ENCODE measurements around the gene SEC24A. TPM values are rescaled to one million over a fixed set of nuclear protein-coding genes. Genes with fewer than 3 reads are reported as not detected.
"Not testable (repeated sequence)": the region's sequence is repeated elsewhere in the genome, so short reads cannot be mapped to it uniquely, and the experiment has no call there.

The SEC24A gene
- total RNA-seq, 1 experiment from 2014 or later = 16.2 TPM

DNA sequence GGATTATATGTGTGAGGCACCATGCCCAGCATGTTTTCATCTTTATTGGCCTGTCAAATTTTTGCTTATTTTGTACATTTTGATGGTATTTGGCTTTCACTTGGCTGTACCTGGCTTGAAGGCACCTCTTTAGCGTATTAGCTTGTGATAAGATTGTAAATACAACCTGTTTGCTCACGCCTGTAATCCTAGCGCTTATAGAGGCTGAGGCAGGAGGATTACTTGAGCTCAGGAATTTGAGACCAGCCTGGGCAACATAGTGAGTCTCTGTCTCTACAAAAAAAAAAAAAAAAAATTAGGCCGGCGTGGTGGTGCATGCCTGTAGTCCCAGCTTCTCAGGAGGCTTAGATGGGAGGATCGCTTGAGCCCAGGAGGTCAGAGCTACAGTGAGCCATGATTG lies 11.3 kb downstream of the SEC24A start:
- peaks cover 52% of the 10 kb centered on the region for H3K79me2 ChIP-seq (ENCODE audit: low read depth)
- peaks cover 14% of the 10 kb centered on the region; the same call in 1 of the 2 replicates for H3F3A ChIP-seq (ENCODE audit: insufficient read depth, low read depth)
- no peak for DNase-seq
- no peak overlapping the region for H3K27ac ChIP-seq
- H3K4me1 ChIP-seq (replicated peaks; ENCODE audit: insufficient read depth) = no peaks in the 10 kb centered on the region
- ChIA-PET POLR2A (ENCODE audit: unreplicated experiment) (no interaction called here), CTCF (interaction anchor here (0.6 kb wide), 1 partner anchor 25 kb away, joined by 18 read pairs; no protein-coding TSS in a partner anchor)
- no peaks in the 10 kb centered on the region for H3K9me2 ChIP-seq (ENCODE audit: insufficient read depth)
- no peaks in the 10 kb centered on the region for H3K9me3 ChIP-seq (ENCODE audit: insufficient read depth, low read depth)
- H2AFZ ChIP-seq = no peak overlapping the region
- H4K20me1 ChIP-seq (ENCODE audit: insufficient read depth) = peaks cover 10% of the 10 kb centered on the region; the same call in 1 of the 2 replicates
- TF ChIP-seq, protein P1, sequence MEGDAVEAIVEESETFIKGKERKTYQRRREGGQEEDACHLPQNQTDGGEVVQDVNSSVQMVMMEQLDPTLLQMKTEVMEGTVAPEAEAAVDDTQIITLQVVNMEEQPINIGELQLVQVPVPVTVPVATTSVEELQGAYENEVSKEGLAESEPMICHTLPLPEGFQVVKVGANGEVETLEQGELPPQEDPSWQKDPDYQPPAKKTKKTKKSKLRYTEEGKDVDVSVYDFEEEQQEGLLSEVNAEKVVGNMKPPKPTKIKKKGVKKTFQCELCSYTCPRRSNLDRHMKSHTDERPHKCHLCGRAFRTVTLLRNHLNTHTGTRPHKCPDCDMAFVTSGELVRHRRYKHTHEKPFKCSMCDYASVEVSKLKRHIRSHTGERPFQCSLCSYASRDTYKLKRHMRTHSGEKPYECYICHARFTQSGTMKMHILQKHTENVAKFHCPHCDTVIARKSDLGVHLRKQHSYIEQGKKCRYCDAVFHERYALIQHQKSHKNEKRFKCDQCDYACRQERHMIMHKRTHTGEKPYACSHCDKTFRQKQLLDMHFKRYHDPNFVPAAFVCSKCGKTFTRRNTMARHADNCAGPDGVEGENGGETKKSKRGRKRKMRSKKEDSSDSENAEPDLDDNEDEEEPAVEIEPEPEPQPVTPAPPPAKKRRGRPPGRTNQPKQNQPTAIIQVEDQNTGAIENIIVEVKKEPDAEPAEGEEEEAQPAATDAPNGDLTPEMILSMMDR (conservative IDR thresholded peaks at IDR 0.05) = no peak
- no peak for TF ChIP-seq EZH2 (IDR thresholded peaks at IDR 0.05; ENCODE audit: low read depth)
- no peaks in the 10 kb centered on the region for H3K27me3 ChIP-seq (ENCODE audit: insufficient read depth, low read depth)
- intact Hi-C loops (cut with micrococcal nuclease; ENCODE audit: unreplicated experiment) = no loop called here
- BruUV-seq (replicated peaks) = no TSS peak
- peaks cover 4% of the 10 kb centered on the region; the same call in 1 of the 2 replicates for H3K36me3 ChIP-seq (ENCODE audit: low read depth)
- no peak overlapping the region for H3K4me3 ChIP-seq
- no peak overlapping the region for H3K4me2 ChIP-seq

DNA sequence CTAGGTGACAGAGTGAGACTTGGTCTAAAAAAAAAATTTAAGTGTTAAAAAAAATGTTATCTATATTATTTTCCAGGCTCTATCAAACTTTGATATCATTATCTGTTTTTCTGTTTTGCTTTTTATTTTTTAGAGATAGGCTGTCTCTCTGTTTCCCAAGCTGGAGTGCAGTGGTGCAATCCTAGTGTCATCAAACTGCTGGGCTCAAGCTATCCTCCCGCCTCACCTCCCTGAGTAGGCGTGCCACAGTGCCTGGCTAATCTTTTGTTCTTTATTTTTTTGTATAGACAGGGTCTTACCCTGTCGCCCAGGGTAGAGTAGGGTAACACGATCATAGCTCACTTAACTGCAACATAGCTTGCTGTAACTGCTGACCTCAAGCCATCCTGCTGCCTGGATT lies 14.4 kb downstream of the SEC24A start:
- Histone ChIP-seq H3K9me3 (ENCODE audit: insufficient read depth, low read depth) (no peaks in the 10 kb centered on the region), H3K36me3 (ENCODE audit: low read depth) (0 out of 2 replicates have a peak, but pooled peaks cover 4% of the 10 kb centered on the region), H3F3A (ENCODE audit: insufficient read depth, low read depth) (peaks cover 14% of the 10 kb centered on the region; the same call in 1 of the 2 replicates), H3K4me2 (no peak overlapping the region), H3K79me2 (ENCODE audit: low read depth) (peaks cover 25% of the 10 kb centered on the region), H4K20me1 (ENCODE audit: insufficient read depth) (peaks cover 8% of the 10 kb centered on the region; the same call in 1 of the 2 replicates), H3K4me3 (no peak overlapping the region), H2AFZ (no peak overlapping the region), H3K4me1 (replicated peaks; ENCODE audit: insufficient read depth) (no peaks in the 10 kb centered on the region), H3K27me3 (ENCODE audit: insufficient read depth, low read depth) (no peaks in the 10 kb centered on the region), H3K27ac (no peak overlapping the region), H3K9me2 (ENCODE audit: insufficient read depth) (no peaks in the 10 kb centered on the region)
- intact Hi-C loops (cut with micrococcal nuclease; ENCODE audit: unreplicated experiment) = no loop called here
- TF ChIP-seq, protein P1 (conservative IDR thresholded peaks at IDR 0.05) = no peak
- TF ChIP-seq EZH2 (IDR thresholded peaks at IDR 0.05; ENCODE audit: low read depth) = no peak
- ChIA-PET POLR2A (ENCODE audit: unreplicated experiment) (no interaction called here), CTCF (no interaction called here)
- BruUV-seq (replicated peaks) = no TSS peak
- no peak for DNase-seq

DNA sequence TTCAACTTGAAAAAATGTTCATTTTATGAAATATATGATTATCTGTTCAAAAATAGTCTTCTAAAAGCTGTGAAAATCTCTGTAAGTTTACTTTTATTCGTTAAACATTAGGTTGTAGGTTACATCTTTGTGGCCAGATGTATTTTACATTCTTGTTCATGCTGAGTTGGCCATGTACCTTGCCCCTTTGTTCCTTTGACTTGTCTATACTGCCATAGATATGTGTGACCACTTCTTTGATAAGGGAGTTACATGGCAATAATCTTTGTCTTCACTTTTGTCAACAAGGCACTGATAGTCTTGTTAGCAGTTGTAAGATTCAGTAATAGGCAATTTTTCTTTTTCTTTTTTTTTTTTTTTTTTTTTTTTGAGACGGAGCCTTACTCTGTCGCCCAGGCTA lies 15.9 kb downstream of the SEC24A start:
- DNase-seq = no peak
- ChIA-PET CTCF (interaction anchor here (0.8 kb wide), 1 partner anchor 774 kb away, joined by 4 read pairs; no protein-coding TSS in a partner anchor), POLR2A (ENCODE audit: unreplicated experiment) (no interaction called here)
- Histone ChIP-seq H3K4me1 (replicated peaks; ENCODE audit: insufficient read depth) (no peaks in the 10 kb centered on the region), H3K27ac (no peak overlapping the region), H3F3A (ENCODE audit: insufficient read depth, low read depth) (peaks cover 14% of the 10 kb centered on the region; the same call in 1 of the 2 replicates), H3K79me2 (ENCODE audit: low read depth) (peaks cover 15% of the 10 kb centered on the region; the same call in 1 of the 2 replicates), H3K9me2 (ENCODE audit: insufficient read depth) (no peaks in the 10 kb centered on the region), H4K20me1 (ENCODE audit: insufficient read depth) (peaks cover 8% of the 10 kb centered on the region; the same call in 1 of the 2 replicates), H3K9me3 (ENCODE audit: insufficient read depth, low read depth) (no peaks in the 10 kb centered on the region), H3K4me3 (no peak overlapping the region), H3K36me3 (ENCODE audit: low read depth) (0 out of 2 replicates have a peak, but pooled peaks cover 4% of the 10 kb centered on the region), H3K4me2 (no peak overlapping the region), H3K27me3 (ENCODE audit: insufficient read depth, low read depth) (no peaks in the 10 kb centered on the region), H2AFZ (no peak overlapping the region)
- BruUV-seq (replicated peaks) = no TSS peak
- TF ChIP-seq, protein P1 (conservative IDR thresholded peaks at IDR 0.05) = no peak
- TF ChIP-seq EZH2 (IDR thresholded peaks at IDR 0.05; ENCODE audit: low read depth) = no peak
- intact Hi-C loops (cut with micrococcal nuclease; ENCODE audit: unreplicated experiment) = no loop called here

DNA sequence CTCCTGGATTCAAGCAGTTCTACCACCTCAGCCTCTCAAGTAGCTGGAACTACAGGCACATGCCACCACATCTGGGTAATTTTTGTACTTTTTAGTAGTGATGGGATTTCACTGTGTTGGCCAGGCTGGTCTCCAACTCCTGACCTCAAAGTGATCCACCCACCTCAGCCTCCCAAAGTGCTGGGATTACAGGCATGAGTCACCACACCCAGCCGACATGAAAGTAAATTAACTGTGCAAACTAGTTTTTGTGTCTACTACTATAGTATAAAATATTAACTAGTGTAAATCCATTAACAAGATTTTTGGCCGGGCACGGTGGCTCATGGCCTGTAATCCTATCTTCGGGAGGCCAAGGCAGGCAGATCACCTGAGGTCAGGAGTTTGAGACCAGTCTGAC lies 25.0 kb downstream of the SEC24A start:
- H3K79me2 ChIP-seq (ENCODE audit: low read depth); H3K27ac ChIP-seq; H2AFZ ChIP-seq; H3K4me2 ChIP-seq; H3K9me2 ChIP-seq (ENCODE audit: insufficient read depth); H3K27me3 ChIP-seq (ENCODE audit: insufficient read depth, low read depth); H3K4me1 ChIP-seq (replicated peaks; ENCODE audit: insufficient read depth); H4K20me1 ChIP-seq (ENCODE audit: insufficient read depth); H3F3A ChIP-seq (ENCODE audit: insufficient read depth, low read depth); H3K4me3 ChIP-seq; H3K9me3 ChIP-seq (ENCODE audit: insufficient read depth, low read depth); DNase-seq; intact Hi-C loops (cut with micrococcal nuclease; ENCODE audit: unreplicated experiment); BruUV-seq (replicated peaks); CTCF ChIA-PET: not testable (repeated sequence)
- POLR2A ChIA-PET (ENCODE audit: unreplicated experiment) = interaction anchor here (0.8 kb wide), 1 partner anchor 128 kb away, joined by 6 read pairs; no protein-coding TSS in a partner anchor
- H3K36me3 ChIP-seq (ENCODE audit: low read depth) = peaks cover 30% of the 10 kb centered on the region

DNA sequence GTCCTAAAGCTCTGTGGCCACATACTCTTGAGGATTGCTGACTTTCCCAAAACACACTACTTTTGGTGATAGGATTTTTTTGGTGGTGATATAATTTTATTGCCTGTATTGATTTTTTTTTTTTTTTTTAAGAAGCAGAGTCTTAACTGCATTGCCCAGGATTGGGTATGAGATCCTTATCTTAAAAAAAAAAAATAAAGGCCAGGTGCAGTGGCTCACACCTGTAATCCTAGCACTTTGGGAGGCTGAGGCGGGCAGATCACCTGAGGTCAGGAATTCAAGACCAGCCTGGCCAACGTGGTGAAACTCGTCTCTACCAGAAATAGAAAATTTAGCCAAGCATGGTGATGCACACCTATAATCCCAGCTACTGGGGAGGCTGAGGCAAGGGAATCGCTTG lies 28.8 kb downstream of the SEC24A start:
- H3K4me2 ChIP-seq; H3K4me3 ChIP-seq; H3K27ac ChIP-seq; H3F3A ChIP-seq (ENCODE audit: insufficient read depth, low read depth); CTCF ChIA-PET; POLR2A ChIA-PET (ENCODE audit: unreplicated experiment); H3K9me3 ChIP-seq (ENCODE audit: insufficient read depth, low read depth); H3K4me1 ChIP-seq (replicated peaks; ENCODE audit: insufficient read depth); intact Hi-C loops (cut with micrococcal nuclease; ENCODE audit: unreplicated experiment); DNase-seq; H3K79me2 ChIP-seq (ENCODE audit: low read depth); BruUV-seq (replicated peaks); H2AFZ ChIP-seq; H3K9me2 ChIP-seq (ENCODE audit: insufficient read depth); H4K20me1 ChIP-seq (ENCODE audit: insufficient read depth); H3K27me3 ChIP-seq (ENCODE audit: insufficient read depth, low read depth): not testable (repeated sequence)
- H3K36me3 ChIP-seq (ENCODE audit: low read depth) = peaks cover 22% of the 10 kb centered on the region

Measured in PC-9 (cell line).